ENCODE results near the gene CHPF2.

CHPF2 gene

DNA sequence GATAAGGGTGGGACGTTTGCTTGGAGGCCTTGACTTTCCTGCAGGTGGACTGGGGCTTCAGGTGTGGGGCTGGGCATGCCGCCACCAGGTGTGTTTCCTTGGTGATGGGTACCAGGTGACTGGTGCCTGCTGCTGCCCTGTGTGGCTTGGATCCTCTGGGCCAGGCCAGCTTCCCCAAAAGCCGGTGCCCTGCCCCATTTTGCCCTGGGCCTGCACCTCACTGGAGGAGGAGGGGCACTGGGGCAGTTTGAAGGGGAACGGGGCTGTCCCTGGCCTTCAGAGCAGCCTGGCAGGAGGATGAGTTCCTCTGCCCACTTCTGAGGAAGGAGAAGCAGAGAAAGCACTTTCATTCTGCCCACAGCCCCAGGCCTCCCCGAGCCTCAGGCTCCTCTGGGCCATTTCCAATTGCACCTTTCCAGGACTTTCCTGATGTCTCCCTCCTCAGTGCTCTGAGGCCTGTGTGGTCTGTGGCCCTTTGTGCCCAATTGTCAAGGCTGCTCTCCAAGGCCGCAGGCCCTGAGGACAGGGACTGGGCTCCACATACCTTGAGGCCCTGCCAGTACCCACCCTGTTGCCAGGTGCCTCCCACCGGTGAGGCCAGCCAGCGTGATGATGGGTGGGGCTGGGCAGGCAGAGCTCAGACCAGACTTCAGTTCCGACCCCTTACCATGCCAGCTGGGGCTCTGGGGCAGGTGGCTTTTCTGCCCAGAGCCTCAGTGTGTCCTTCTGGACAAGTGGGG is 41.5 kb downstream of the CHPF2 start:
- H3K36me3 ChIP-seq (replicated peaks) = no peaks in the 10 kb centered on the region
- H3K27me3 ChIP-seq (replicated peaks) = peaks cover 5% of the 10 kb centered on the region
- no peak for DNase-seq
- in situ Hi-C loops (cut with HindIII; ENCODE audit: low pct_ligation_motif_present, low sequenced_read_pairs) = no loop called here
- no peak overlapping the region for H3K27ac ChIP-seq
- no peak overlapping the region for H3K4me3 ChIP-seq (ENCODE audit: low read depth, low read length)
- TF ChIP-seq CTCF (IDR thresholded peaks at IDR 0.05; ENCODE audit: low read depth, low read length, missing control alignments) = no peak

- H3K4me3 ChIP-seq (ENCODE audit: low read depth, low read length) = no peak overlapping the region
- DNase-seq = no peak
- no peak for TF ChIP-seq CTCF (IDR thresholded peaks at IDR 0.05; ENCODE audit: low read depth, low read length, missing control alignments)
- no peaks in the 10 kb centered on the region for H3K36me3 ChIP-seq (replicated peaks)
- in situ Hi-C loops (cut with HindIII; ENCODE audit: low pct_ligation_motif_present, low sequenced_read_pairs) = no loop called here
- H3K27ac ChIP-seq = no peak overlapping the region
- peaks cover 5% of the 10 kb centered on the region for H3K27me3 ChIP-seq (replicated peaks)
Observed at GRCh38 chr7:151274396-151274795, 42.1 kb downstream of the CHPF2 start.

GRCh38 chr7:151274936-151275812 is 42.9 kb downstream of the CHPF2 start:
- Histone ChIP-seq H3K36me3 (replicated peaks) (no peaks in the 10 kb centered on the region), H3K27ac (no peak overlapping the region), H3K27me3 (replicated peaks) (peaks cover 5% of the 10 kb centered on the region), H3K4me3 (ENCODE audit: low read depth, low read length) (no peak overlapping the region)
- no peak for TF ChIP-seq CTCF (IDR thresholded peaks at IDR 0.05; ENCODE audit: low read depth, low read length, missing control alignments)
- no peak for DNase-seq
- in situ Hi-C loops (cut with HindIII; ENCODE audit: low pct_ligation_motif_present, low sequenced_read_pairs) = no loop called here

DNA sequence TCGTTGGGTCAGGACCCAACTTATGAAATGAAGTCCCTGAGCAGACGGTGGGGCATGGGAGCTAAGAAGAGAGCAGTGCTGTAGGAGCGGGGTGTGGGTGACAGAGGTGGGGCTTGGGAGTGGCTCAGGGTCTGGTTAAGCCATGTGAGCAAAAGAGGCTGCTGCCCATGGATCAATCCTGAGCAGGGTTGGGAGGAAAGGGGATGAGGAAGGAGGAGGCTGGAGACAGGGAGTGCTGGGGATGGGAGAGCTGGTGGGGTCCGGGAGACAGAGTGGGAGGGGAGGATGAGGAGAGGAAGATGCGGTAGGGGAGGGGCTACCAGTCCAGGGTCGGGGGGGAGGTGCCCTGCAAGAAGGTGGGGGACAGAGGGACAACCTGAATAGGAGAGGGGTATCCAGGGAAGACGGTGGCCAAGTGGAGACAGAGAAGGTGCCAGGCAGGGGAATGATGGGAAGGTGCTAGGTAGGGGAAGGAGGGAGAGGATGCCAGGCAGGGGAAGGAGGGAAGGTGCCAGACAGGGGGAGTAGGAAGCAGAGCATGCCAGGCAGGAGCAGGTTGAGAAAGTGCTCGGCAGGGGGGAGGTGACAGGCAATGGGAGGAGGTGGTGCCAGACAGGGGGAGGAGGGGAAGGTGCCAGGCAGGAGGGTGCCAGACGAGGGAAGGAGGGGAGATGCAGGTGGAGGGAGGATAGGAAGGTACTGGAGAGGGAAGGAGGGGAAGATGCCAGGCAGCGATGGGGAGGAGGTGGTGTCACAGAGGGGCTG is 43.7 kb downstream of the CHPF2 start:
- H3K27me3 ChIP-seq (replicated peaks) = peaks cover 5% of the 10 kb centered on the region
- H3K4me3 ChIP-seq (ENCODE audit: low read depth, low read length) = no peak overlapping the region
- DNase-seq = no peak
- no peak for TF ChIP-seq CTCF (IDR thresholded peaks at IDR 0.05; ENCODE audit: low read depth, low read length, missing control alignments)
- H3K36me3 ChIP-seq (replicated peaks) = no peaks in the 10 kb centered on the region
- in situ Hi-C loops (cut with HindIII; ENCODE audit: low pct_ligation_motif_present, low sequenced_read_pairs) = no loop called here
- no peak overlapping the region for H3K27ac ChIP-seq

DNA sequence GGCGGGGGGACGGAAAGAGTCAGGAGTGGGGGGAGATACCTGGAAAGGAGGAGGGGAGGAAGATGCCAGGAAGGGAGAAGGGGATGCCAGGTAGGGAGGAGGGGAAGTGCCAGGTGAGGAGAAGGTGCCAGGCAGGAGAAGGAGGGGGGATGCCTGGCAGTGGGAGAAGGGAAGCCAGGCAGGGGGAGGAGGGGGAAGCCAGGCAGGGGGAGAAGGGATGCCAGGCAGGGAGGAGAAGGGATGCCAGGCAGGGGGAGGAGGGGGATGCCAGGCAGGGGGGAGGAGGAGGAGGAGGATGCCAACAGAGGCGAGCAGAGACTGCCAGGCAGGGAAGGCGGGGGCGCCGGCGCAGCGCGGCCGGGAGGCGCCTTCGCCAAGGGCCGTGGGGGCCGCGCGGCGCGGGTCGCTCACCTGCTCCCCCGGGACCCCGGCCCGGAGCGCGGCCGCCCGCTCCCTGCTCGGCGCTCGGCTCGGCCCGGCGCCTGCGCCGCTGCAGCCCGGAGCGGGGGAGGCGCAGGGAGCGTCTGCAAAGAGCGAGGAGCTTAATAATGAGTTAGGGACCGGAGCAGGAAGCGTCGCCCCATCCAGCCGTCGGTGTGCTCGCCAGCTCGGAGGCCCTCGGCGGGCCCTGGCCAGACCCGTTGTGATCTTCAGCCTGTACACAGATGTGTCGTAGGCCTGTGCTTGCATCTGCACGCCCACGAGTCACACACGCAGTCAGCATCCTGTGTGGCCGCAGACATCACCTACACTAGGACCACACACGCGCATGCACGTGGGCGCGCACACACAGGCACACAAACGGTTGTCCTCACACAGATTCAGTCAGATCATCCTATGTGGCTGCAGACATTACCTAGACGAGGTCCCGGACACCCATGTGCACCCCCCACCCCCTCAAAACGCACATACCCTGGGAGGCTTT is 44.6 kb downstream of the CHPF2 start:
- Histone ChIP-seq H3K4me3 (ENCODE audit: low read depth, low read length) (peak overlapping the region; percentile 40), H3K27me3 (replicated peaks) (peaks cover 5% of the 10 kb centered on the region), H3K36me3 (replicated peaks) (no peaks in the 10 kb centered on the region), H3K27ac (no peak overlapping the region)
- TF ChIP-seq CTCF (IDR thresholded peaks at IDR 0.05; ENCODE audit: low read depth, low read length, missing control alignments) = no peak
- in situ Hi-C loops (cut with HindIII; ENCODE audit: low pct_ligation_motif_present, low sequenced_read_pairs) = no loop called here
- DNase-seq = peak; percentile 37

Measured in brain microvascular endothelial cell (primary cell).